NCI-H1092 treated with DMSO at 0.1 percent for 48 hours (cell line): ENCODE results near the gene AMBRA1.

Experiments
- DNase-seq: peaks from one replicate; lab custom pipeline; 2025; lab: John Stamatoyannopoulos, UW

Gene AMBRA1

DNA sequence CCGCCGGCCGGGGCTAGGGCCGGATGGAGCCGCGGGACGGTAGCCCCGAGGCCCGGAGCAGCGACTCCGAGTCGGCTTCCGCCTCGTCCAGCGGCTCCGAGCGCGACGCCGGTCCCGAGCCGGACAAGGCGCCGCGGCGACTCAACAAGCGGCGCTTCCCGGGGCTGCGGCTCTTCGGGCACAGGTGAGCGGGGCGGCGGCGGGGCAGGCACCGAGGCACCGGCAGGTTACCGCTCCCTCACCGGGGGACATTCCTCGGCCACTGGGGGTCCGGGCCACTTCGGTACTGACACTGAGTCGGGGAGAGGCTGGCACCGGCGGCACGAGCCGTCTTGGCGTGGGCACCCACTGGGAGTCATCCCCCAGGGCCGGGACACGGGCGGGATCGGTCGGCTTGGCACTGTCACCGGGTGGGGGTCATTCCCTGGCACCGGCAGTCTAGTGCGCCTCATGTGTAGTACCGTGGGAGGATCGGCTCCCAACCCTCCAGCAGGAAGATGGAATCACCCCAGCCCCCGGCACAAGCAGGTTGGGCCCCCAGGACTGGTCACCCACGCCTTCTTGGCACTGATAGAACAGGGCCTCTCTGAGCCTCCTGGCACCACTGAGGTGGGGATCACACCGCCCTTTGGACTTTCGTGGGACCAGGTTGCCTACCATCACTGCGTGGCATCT, 246.0 kb downstream of the AMBRA1 start:
- DNase-seq = no peak

DNA sequence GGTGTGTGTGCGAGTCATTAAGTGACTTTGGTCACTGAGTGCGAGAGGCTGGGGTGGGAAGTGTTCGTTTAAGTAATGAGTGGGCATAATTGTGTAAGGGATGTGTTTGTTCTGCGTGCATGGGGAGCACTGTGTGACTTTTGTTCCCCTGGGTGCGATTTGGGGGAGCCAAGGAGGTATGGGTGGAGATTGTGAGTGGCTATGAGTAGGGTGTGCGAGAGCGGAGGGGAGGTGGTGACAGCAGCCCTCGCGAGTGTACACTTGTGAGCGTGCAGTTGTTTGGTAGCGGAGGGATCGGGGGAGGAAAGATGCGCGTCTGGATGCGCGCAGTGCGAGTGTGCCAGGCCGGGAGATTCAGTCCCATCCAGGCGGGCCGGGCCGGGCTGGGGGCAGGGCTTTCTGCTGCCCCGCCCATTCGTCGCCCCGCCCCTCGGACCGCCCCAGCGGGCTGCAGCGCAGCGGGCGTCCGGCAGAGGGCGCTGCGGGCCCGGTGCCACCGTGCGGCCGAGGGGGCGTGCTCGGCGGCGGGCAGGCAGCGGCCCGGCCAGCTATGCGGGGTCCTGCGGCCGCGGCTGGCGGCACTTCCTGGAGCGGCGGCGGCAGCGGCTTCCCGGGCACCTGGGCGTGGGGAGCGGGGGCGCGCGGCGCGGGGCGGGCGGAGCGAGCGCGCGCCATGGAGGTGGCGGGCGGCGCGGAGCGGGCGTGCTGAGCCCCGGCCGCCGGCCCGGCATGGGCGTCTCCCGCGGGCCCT, 246.8 kb downstream of the AMBRA1 start, which contains the start of gene DGKZ:
Gene DGKZ (plus strand): TSS at position 578 of the 751 bp plus-strand sequence. CDS start 197 bp downstream, outside the sequence.
- DNase-seq = peak; percentile 75
